HUDEP-2 (cell line): ENCODE results near the gene AGPAT2.

Experiments used
- DNase-seq, 76 experiments: peaks; one replicate each; lab custom pipeline; 2025; ENCODE audit not compliant: unreplicated experiment in 76 of 76; lab: John Stamatoyannopoulos, UW

Gene AGPAT2

GRCh38 chr9:136665111-136665703 is 22.1 kb downstream of the AGPAT2 start:
- peak in 20 of 76 experiments; percentile 14 to 63 (median 39) for DNase-seq

DNA sequence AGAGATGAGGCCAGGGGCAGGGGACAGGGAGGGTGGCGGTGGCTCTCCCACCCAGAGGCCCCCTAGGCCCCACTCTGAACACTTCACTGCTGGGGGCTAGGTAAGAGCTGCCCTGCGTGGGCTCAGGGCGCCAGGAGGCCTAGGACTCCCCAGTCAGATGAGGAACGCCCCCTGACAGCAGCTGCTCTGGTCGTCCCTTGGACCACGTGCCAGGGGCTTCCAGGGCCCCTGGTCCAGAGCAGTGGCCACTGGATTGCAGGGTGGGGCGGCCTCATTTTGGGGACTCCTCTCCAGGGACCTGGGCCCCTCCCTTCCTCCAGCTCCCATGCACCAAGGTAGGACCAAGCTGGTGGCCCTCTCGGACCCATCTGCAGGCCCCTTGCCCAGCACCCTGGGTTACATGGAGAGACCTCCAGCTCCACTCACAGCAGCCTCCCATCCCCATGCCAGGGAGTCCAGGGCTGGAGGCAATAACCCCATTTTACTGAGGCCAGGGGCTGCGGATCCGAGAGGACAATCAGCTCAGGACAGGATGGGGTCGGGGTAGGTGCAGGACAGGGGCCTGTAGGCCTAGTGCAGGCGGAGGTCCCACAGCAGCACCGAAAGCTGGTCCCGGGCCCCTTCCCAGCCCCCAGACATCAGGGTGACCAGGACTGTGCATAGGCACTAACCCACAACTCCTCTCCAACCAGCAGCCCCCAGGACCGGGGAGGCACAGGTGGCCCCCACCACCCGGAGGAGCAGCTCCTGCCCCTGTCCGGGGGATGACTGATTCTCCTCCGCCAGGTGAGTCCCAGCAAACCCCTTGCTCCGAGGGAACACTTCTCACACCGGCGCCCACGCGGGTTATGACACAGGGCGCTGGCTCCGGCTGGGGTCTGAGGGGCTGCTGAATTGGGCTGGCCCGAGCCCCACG is 23.0 kb downstream of the AGPAT2 start:
- peak in 3 of 76 experiments; percentile 24 to 51 (median 28) for DNase-seq

DNA sequence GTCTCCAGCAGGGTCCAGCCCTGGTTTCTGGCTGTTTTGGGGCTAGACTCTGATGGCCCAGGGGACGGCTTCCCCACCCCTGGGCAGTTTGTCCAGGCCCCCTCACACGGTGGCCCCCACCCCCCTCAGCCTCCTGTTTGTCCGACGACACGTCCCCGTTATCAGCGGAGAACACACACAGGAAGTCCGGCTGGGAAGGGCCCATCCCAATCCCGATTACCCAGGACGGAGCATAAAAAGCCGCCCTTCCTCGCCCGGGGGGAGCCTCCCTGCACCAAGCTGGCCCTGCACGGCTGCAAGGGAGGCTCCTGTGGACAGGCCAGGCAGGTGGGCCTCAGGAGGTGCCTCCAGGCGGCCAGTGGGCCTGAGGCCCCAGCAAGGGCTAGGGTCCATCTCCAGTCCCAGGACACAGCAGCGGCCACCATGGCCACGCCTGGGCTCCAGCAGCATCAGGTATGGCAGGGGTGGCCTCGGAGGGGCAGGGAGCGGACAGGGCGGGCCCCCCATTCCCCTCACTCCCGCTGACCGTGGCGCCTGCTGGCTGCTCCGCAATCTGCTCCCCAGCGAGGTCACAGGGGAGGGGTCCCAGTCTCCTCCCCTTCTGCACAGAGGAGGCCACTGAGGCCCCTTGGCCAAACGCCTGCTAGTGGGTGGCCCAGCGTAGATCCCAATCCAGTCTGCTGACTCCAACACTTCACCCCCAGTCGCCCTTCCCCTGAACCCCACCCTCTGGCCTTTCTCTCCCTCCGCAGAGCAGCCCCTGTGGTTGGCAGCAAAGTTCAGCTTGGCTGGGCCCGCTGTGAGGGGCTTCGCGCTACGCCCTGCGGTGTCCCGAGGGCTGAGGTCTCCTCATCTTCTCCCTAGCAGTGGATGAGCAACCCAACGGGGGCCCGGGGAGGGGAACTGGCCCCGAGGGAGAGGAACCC is 24.3 kb downstream of the AGPAT2 start, which contains the start of gene EGFL7:
Gene EGFL7, plus strand, starts transcription at position 261 of the 926 bp plus-strand sequence. CDS start 5,367 bp downstream, outside the sequence.
- DNase-seq: peak in 59 of 76 experiments; percentile 20 to 81 (median 50)

GRCh38 chr9:136662326-136662655 is 25.0 kb downstream of the AGPAT2 start:
- no peak for DNase-seq

DNA sequence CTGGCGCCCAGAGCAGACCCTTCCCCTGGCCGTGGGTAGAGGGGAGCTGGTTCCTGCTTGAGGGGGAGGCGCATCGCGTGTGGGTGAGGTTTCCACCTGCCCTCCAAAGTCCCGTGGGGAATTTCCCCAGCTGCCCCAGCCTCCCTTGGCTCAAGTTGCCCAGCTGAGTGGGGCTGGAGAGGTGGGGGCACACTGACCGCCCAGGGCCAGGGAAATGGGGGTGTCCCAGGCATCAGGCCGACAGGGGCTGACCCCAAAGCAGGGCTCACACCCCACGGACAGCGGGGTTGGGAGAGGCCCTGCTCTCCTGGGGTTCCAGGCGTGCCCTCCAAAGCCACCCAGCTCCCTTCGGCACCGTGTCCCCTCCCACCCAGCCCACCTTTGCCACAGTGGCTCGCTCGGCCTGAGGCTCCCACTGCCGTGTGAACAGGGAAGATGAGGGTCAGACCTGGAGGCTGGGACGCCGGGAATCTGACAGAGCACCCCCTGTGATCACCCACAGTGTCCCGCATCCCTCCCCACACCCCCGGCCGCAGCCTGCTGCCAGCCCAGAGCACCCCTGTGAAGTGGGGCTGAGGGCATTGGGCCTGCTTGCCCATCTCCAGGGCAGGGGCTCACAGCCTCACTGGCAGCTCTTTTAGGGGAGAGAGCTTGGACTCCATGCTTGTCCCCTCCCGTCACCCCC is 25.5 kb downstream of the AGPAT2 start:
- DNase-seq: no peak

- DNase-seq: no peak
Observed at GRCh38 chr9:136660971-136661550, 26.2 kb downstream of the AGPAT2 start.

GRCh38 chr9:136659861-136660784 is 27.1 kb downstream of the AGPAT2 start:
- DNase-seq: no peak

DNA sequence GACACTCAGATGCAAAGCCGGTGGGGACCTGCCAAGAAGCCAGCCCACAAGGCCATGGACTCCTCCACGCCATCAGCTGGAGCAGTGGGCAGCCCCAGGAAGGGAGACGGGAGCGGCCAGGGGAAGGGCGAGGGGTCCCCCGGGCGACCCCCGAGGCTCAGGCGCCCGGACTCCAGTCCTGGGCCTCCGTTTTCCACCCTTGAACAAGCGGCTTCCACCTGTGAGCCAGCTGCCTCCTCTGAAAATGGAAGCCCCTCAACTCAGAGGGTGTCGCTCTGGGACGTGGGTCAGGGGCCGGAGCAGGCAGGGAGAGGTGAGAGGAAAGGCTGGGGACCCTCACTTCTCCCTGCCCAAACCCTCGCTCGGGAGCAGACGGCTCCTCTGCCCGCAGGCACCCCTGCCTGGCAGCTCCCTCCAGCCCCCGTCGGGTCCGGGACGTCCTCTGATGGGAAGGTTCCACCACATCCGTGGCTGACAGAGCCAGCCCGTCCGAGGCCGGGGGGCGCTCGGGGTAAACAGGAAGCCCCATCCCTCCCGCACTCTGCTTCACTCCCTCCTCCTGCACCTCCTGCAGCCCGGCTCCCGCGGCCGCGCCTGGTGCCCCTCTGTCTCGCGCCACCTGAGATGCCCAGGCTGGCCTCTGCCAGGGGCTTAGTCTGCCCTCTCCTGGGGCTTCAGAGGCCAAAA is 28.3 kb downstream of the AGPAT2 start:
- no peak for DNase-seq

GRCh38 chr9:136657974-136658848 is 29.0 kb downstream of the AGPAT2 start:
- no peak for DNase-seq

DNA sequence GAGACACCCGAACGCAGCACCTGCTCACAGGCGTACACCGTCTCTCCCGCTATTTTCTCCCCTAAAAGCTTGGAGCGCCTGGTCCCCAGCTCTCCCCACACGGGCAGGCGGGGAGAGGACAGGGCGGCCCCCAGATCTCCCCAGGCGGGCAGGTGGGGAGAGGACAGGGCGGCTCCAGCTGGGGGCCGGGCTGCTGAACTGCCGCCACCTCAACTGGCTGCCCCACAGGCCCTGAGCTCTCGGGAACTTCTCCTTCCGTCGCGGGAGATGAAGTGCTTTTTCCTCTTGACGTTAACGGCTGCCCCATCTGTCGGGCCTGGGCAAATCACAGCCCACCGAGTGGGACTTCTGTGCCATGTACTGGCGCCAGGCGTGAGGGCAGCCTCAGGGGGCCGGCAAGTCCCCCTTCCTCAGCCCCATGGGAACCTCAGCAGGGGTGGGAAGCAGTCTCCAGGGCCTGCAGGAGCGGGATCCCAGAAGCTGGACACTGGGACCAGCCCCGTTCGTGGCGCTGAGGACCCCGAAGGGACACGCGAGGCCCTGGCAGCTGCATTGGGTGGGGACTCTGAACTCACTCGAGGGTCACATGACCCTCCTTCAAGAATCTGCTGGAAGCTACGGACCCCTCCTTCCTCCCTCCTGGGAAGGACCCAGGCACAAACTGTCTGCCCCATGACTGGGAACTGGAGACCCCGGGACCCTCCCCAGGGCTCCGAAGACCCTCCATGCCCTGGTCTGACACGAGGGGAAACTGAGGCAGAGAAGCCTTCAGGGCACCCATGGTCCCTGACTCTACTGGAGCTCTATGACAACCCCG is 30.3 kb downstream of the AGPAT2 start:
- no peak for DNase-seq

- DNase-seq: no peak
Observed at GRCh38 chr9:136656183-136656738, 31.0 kb downstream of the AGPAT2 start.

DNA sequence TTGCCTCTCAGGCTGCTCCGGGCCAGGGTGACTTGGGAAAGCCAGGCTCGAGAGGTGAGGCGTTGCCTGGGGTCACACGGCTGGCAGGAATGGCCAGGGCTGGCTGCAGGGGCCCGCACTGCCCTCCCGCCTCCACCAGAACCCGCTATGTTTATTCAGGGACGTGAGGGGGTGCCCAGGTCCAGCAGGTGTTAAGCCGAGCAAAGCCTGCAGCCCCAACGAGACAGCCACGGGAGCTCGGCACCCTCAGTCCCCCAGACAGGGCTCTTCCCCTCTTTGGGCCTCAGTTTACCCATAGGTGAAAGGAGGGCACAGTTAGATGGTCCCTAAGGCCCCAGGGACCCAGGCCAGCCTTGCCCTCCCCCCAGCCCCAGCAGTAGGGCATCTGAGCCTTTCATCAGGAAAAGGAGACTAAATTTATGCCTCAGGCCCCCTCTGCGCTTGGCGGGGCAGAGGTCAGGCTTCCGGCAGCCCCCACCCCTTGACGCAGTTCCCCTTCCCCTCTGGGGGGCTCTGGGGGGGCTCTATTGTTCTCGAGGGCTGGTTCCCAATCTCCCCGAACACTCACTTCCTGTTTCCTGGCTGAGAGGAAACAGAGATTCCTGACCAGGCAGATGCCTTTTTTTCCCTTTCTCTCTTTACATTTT is 31.6 kb downstream of the AGPAT2 start:
- no peak for DNase-seq

- no peak for DNase-seq
Observed at GRCh38 chr9:136654820-136655535, 32.3 kb downstream of the AGPAT2 start.

DNA sequence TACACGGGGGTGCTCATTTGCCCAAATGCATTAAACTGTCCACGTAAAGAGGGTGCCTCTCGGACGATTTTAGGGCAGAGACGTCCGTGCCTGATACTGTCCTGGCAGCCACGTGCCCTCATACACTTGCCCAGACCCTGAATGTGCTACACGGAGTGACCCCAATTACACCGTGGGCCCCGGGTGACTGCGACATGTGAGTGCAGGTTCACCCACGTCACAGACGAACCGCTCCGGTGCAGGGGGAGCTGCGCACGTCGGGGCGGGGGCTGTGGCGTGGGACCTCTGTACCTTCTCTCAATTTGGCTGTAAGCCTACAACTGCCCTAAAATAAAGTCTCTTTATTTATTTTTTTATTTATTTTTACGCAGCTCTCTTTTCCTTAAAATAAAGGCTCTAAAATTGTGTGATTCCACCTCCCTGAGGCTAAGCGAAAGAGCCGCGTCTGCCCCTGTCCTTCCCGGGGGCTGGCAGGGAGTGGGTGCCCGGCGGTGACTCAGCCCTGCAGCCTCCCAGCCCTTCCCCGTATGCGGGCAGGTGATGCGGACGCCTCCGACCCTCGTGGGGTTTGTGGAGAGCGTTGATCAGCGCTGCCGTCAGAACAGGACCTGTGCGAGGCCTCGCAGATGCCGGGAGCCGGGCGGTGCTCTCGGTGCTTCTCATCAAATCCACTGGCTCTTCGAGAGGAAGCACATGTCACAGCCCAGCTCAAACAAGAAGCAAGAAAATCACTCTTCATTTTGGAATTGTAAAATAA is 33.8 kb downstream of the AGPAT2 start:
- DNase-seq: no peak
